ENCODE measurements around the gene GPR39.

GPR39 gene

GRCh38 chr2:132638313-132639040, 221.9 kb downstream of the GPR39 start:
- ATAC-seq (replicated peaks) = no peak
- Mint-ChIP-seq H3K4me1 (no peaks in the 10 kb centered on the region), H3K27ac (no peak overlapping the region), H3K4me3 (no peak overlapping the region), H3K36me3 (no peaks in the 10 kb centered on the region), H3K27me3 (peaks cover 0 to 3% of the 10 kb centered on the region in 2 donors), H3K9me3 (peaks cover 5 to 7% of the 10 kb centered on the region in 2 donors)
- no peak for DNase-seq

DNA sequence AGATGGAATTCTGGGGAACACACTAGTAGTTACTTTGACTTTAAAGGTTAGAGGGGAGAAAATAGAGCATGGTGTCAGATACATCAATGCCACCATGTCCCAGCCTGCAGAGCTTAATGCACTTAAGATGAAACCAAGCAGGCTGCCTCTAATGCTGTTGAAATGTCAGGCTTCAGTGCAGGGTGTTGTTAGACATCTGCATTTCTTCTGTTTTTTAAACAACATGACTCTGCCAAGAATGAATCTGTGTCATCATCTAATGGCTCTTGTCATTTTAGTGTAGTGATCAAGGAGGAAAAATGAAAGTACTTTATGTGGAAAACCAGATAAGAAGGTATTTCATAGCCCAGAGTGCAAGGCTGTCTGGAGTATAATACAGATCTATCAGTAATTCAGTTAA, 223.5 kb downstream of the GPR39 start:
- Mint-ChIP-seq H3K4me3 (no peak overlapping the region), H3K4me1 (peaks cover 0 to 2% of the 10 kb centered on the region in 2 donors), H3K27me3 (peaks cover 0 to 7% of the 10 kb centered on the region in 2 donors), H3K9me3 (peaks cover 0 to 2% of the 10 kb centered on the region in 2 donors), H3K36me3 (no peaks in the 10 kb centered on the region), H3K27ac (no peak overlapping the region)
- no peak for ATAC-seq (replicated peaks)
- no peak for DNase-seq

DNA sequence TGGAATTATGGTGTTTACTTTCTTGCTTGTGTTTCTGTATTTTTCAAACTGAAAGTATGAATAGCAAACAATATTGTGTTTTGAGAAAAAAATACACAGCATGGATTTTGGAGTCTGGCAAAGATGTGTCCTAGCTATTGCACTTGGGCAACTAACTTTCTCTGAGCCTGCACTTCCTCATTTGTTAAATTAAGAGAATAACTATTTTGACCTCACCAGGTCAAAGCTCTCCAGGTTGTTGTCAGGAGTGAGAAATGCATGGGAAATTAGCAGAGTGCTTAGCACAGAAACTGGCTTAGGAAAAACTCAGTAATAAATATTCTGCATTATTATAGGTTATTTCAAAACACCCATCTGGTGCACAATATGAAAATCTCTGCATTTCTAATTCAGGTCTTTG, 225.2 kb downstream of the GPR39 start:
- no peaks in the 10 kb centered on the region for H3K9me3 Mint-ChIP-seq

DNA sequence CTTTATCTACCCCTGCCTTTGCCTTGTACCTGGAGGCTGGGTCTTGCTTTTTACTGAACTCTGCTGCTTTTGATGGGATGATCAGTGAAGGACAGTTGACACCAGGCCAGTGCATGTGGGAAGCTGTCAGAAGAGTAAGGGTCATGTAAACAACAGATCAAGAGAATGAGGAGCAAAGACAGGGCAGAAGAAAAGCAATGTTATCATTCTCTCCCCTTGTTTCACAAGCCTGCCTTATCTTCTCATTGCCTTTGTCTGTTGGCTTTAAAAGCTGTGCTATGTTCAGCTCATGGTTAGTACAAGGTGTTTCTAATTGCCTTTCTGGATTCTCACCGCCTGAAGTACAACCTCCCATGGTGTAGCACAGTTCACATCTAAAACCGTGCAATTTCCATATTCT, 225.8 kb downstream of the GPR39 start:
- H3K4me3 Mint-ChIP-seq = no peak overlapping the region
- ATAC-seq (replicated peaks) = no peak

More for the DNA sequence above, 225.2 kb downstream of the GPR39 start:
- peaks cover 6% of the 10 kb centered on the region in 2 donors for H3K27me3 Mint-ChIP-seq
- ATAC-seq (replicated peaks) = no peak
- no peak overlapping the region for H3K27ac Mint-ChIP-seq
- H3K4me1 Mint-ChIP-seq = peaks cover 8% of the 10 kb centered on the region in 2 donors
- no peak for DNase-seq
- H3K36me3 Mint-ChIP-seq = no peaks in the 10 kb centered on the region
- no peak overlapping the region for H3K4me3 Mint-ChIP-seq

GRCh38 chr2:132645176-132645575, 228.6 kb downstream of the GPR39 start:
- peaks cover 8% of the 10 kb centered on the region in 2 donors for H3K4me1 Mint-ChIP-seq
- ATAC-seq (replicated peaks) (peak in 1 of 2 donors; percentile 57), DNase-seq (no peak)
- H3K27me3 Mint-ChIP-seq = peaks cover 6 to 14% of the 10 kb centered on the region in 2 donors
- H3K27ac Mint-ChIP-seq = peak overlapping the region; percentile 44
- H3K9me3 Mint-ChIP-seq = no peaks in the 10 kb centered on the region
- no peaks in the 10 kb centered on the region for H3K36me3 Mint-ChIP-seq
- H3K4me3 Mint-ChIP-seq = peak overlapping the region in 1 of 2 donors; percentile 57

More for the DNA sequence above, 225.8 kb downstream of the GPR39 start:
- H3K36me3 Mint-ChIP-seq = no peaks in the 10 kb centered on the region
- DNase-seq = no peak
- peaks cover 8% of the 10 kb centered on the region in 2 donors for H3K4me1 Mint-ChIP-seq
- no peak overlapping the region for H3K27ac Mint-ChIP-seq
- peaks cover 6% of the 10 kb centered on the region in 2 donors for H3K27me3 Mint-ChIP-seq
- H3K9me3 Mint-ChIP-seq = no peaks in the 10 kb centered on the region

DNA sequence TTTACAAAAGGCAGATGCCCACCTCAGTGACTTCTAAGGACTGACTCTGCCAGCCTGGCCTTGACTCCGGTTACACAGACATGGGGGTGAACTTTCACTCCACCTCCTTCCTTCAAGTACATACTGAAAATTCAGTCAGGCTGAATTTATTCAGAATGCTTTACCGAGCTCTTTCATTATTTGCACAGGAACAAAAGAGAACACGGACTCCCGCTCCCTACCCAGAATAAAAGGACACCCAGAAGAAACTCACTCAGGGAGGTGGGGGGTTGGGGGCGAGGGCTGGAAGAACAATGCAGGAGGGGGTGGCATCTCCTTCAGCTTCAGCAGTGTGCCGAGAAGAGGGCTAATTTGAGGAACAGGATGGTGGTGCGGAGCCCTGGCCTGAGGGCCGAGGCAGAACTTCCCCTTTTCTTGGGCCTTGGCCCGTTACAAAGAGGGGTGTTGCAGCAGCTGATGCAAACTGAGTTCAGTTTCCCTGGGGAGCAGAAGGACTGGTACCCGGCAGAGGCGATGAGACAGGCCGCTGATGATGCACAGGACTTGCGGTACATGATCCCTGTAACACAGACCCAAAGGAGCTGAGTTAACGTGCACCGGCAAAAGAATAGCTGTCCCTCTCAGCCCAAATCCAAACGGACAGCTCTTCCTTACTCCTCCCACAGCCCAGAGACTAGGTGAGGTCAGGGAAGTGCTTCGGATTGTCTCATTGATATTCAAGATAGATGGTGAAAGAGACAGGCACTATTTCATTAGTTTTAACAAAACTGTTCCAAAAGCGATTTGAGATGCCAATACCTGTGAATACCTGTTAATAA, 229.3 kb downstream of the GPR39 start:
- no peak overlapping the region for H3K27ac Mint-ChIP-seq
- H3K36me3 Mint-ChIP-seq = no peaks in the 10 kb centered on the region

DNA sequence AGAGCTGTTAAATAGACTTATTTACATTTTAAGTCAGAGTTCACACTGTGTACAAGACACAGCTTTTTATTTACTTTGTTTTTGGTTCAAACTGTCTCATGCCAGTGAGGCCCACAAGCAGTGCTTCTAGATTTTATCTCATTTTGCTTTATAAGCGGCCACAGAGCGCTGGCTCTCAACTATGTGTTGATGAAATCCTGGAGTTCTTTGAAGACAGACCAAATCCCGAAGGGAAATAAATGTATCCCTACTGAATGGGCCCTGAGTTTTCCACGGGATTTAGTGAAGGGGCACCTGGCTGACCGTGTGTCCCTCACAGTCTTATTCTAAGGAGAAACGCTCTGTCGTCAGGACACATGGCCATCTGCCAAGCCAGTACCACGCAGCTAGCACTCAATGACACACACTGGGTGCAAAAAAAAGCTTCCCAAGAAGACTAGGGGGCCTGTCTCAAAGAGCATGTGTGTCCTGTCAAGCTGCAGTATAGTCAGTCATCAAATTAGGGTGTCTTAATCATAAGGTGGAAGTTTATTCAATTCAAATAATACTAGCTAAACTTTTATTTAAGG, 230.0 kb downstream of the GPR39 start:
- DNase-seq (no peak), ATAC-seq (replicated peaks) (no peak)
- Mint-ChIP-seq H3K4me3 (no peak overlapping the region), H3K9me3 (no peaks in the 10 kb centered on the region), H3K36me3 (no peaks in the 10 kb centered on the region), H3K4me1 (peaks cover 8% of the 10 kb centered on the region in 2 donors), H3K27me3 (peaks cover 6 to 14% of the 10 kb centered on the region in 2 donors), H3K27ac (no peak overlapping the region)

More for the DNA sequence above, 229.3 kb downstream of the GPR39 start:
- H3K9me3 Mint-ChIP-seq = no peaks in the 10 kb centered on the region
- H3K4me1 Mint-ChIP-seq = peaks cover 8% of the 10 kb centered on the region in 2 donors
- peaks cover 6 to 14% of the 10 kb centered on the region in 2 donors for H3K27me3 Mint-ChIP-seq
- ATAC-seq (replicated peaks) (peak; percentile 57 to 78), DNase-seq (peak; percentile 13)
- H3K4me3 Mint-ChIP-seq = no peak overlapping the region

- Mint-ChIP-seq H3K36me3 (no peaks in the 10 kb centered on the region), H3K9me3 (peaks cover 0 to 3% of the 10 kb centered on the region in 2 donors), H3K4me3 (no peak overlapping the region), H3K27me3 (peaks cover 0 to 13% of the 10 kb centered on the region in 2 donors), H3K27ac (no peak overlapping the region), H3K4me1 (no peaks in the 10 kb centered on the region)
- no peak for ATAC-seq (replicated peaks)
- no peak for DNase-seq
These were observed 234.8 kb downstream of the GPR39 start for GRCh38 chr2:132651115-132652045.

- peaks cover 0 to 13% of the 10 kb centered on the region in 2 donors for H3K27me3 Mint-ChIP-seq
- H3K27ac Mint-ChIP-seq = no peak overlapping the region
- DNase-seq = no peak
- no peaks in the 10 kb centered on the region for H3K4me1 Mint-ChIP-seq
- no peak overlapping the region for H3K4me3 Mint-ChIP-seq
- peaks cover 0 to 3% of the 10 kb centered on the region in 2 donors for H3K9me3 Mint-ChIP-seq
- no peaks in the 10 kb centered on the region for H3K36me3 Mint-ChIP-seq
- ATAC-seq (replicated peaks) = no peak
These were observed 235.9 kb downstream of the GPR39 start for GRCh38 chr2:132652474-132652873.

GRCh38 chr2:132654335-132654734, 237.7 kb downstream of the GPR39 start:
- H3K4me3 Mint-ChIP-seq = no peak overlapping the region
- ATAC-seq (replicated peaks) (no peak), DNase-seq (no peak)
- peaks cover 0 to 5% of the 10 kb centered on the region in 2 donors for H3K27me3 Mint-ChIP-seq
- H3K27ac Mint-ChIP-seq = no peak overlapping the region
- no peaks in the 10 kb centered on the region for H3K36me3 Mint-ChIP-seq
- no peaks in the 10 kb centered on the region for H3K4me1 Mint-ChIP-seq
- H3K9me3 Mint-ChIP-seq = peaks cover 0 to 3% of the 10 kb centered on the region in 2 donors

DNA sequence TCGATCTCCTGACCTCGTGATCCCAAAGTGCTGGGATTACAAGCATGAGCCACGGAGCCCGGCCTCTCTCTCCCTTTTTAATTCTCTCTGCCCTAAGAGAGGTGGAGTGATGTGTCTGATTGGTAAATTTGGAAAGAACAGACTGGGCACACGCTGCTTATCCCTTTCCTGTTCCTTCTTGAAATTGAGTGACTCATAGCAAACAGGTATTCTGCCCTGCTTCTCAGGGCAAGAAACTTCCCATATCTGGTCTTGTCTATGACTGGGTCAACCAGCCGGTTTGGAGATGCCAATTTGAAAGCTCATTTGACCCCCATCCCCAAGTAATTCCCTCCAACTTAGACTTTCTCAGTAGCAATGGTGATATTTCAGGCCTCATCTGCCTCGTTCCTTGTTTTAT, 238.4 kb downstream of the GPR39 start:
- no peak for ATAC-seq (replicated peaks)
- Mint-ChIP-seq H3K4me3 (no peak overlapping the region), H3K9me3 (peaks cover 0 to 3% of the 10 kb centered on the region in 2 donors), H3K4me1 (no peaks in the 10 kb centered on the region), H3K27ac (no peak overlapping the region), H3K27me3 (peaks cover 0 to 5% of the 10 kb centered on the region in 2 donors), H3K36me3 (no peaks in the 10 kb centered on the region)
- no peak for DNase-seq

- Mint-ChIP-seq H3K36me3 (no peaks in the 10 kb centered on the region), H3K27me3 (peaks cover 2 to 5% of the 10 kb centered on the region in 2 donors), H3K27ac (no peak overlapping the region), H3K4me3 (no peak overlapping the region), H3K4me1 (no peaks in the 10 kb centered on the region), H3K9me3 (peaks cover 0 to 3% of the 10 kb centered on the region in 2 donors)
- ATAC-seq (replicated peaks) (no peak), DNase-seq (no peak)
These were observed 239.8 kb downstream of the GPR39 start for GRCh38 chr2:132656266-132656975.

GRCh38 chr2:132659331-132659730, 242.7 kb downstream of the GPR39 start:
- no peak for ATAC-seq (replicated peaks)
- Mint-ChIP-seq H3K27ac (no peak overlapping the region), H3K36me3 (no peaks in the 10 kb centered on the region), H3K4me1 (no peaks in the 10 kb centered on the region), H3K4me3 (no peak overlapping the region), H3K9me3 (peaks cover 0 to 3% of the 10 kb centered on the region in 2 donors), H3K27me3 (peaks cover 5 to 11% of the 10 kb centered on the region in 2 donors)
- DNase-seq = no peak

Data from stimulated activated naive B cell treated with anti-CD40 and anti-IgM and Interleukin-4, amounts not matched to agents 10 μg/mL and 1 μg/mL and 100 μg/mL, for 72 hours (primary cell).